ENCODE data around the gene CRYGN. TPM values are rescaled to one million over a fixed set of nuclear protein-coding genes. Genes with fewer than 3 reads are reported as not detected.

Gene CRYGN
- total and polyA plus RNA-seq, 9 of the 15 experiments (the other 6 are each of a cell fraction or from before 2014, with no cell fraction given): not detected

GRCh38 chr7:151405588-151405987 lies 34.4 kb downstream of the CRYGN start:
- FAIRE-seq: no peak
- H3K4me1 ChIP-seq (replicated peaks in 1 of 2; ENCODE audit: control insufficient read depth in 2 of 2, insufficient read depth in 2 of 2, low read length in 2 of 2): peaks cover 27 to 45% of the 10 kb centered on the region in 2 experiments
- in situ Hi-C loops (cut with MboI): no loop called here
- no peaks in the 10 kb centered on the region for H3K36me3 ChIP-seq (ENCODE audit: control insufficient read depth, insufficient read depth, low read length)
- WGBS (ENCODE audit: insufficient coverage, low coverage, missing lambda C conversion rate): 78% methylated on average over 10 of the region's 10 CpGs
- H3K4me3 ChIP-seq: no peak overlapping the region
- H3K27me3 ChIP-seq (ENCODE audit: control insufficient read depth in 2 of 2, insufficient read depth in 2 of 2, low read length in 2 of 2): no peaks in the 10 kb centered on the region
- H3K9ac ChIP-seq (ENCODE audit: insufficient read depth in 1 of 2, low read depth in 2 of 2, low read length in 2 of 2): peak overlapping the region in 1 of 2 experiments; percentile 84; a peak in 2 of 4 replicates
- peak overlapping the region; percentile 83; the same call in 1 of the 3 replicates for H3K27ac ChIP-seq (ENCODE audit: extremely low read depth, low read depth, low read length)
- H4K20me1 ChIP-seq (replicated peaks; ENCODE audit: control insufficient read depth, insufficient read depth, low read length): no peaks in the 10 kb centered on the region
- ChIA-PET POLR2A (interaction anchor here (0.6 kb wide), 1 partner anchor 9 kb away, joined by 4 read pairs; no protein-coding TSS in a partner anchor), CTCF (ENCODE audit: low intra/inter-chr PET ratio) (no interaction called here)
- H3K9me1 ChIP-seq (ENCODE audit: control insufficient read depth, insufficient read depth, low read length): no peaks in the 10 kb centered on the region
- intact Hi-C loops (cut with micrococcal nuclease): no loop called here
- no peaks in the 10 kb centered on the region for H3K79me2 ChIP-seq (ENCODE audit: control insufficient read depth, insufficient read depth, low read length)
- no peak overlapping the region for H3K4me2 ChIP-seq (ENCODE audit: insufficient read depth, low read length)
- H2AFZ ChIP-seq (ENCODE audit: low read depth, low read length): peak overlapping the region; percentile 86
- ATAC-seq: no peak
- H3K9me3 ChIP-seq (replicated peaks; ENCODE audit: control insufficient read depth, insufficient read depth, low read depth, low read length): no peaks in the 10 kb centered on the region; the same call in 1 of the 2 replicates
- TF ChIP-seq POLR2AphosphoS2 (IDR thresholded peaks at IDR 0.05; ENCODE audit: low read length): no peak
- TF ChIP-seq HMBOX1 (IDR thresholded peaks at IDR 0.05): no peak
- no peak for TF ChIP-seq CREB1 (IDR thresholded peaks at IDR 0.05)
- no peak for TF ChIP-seq CREB1 (CRISPR knock-in tag; IDR thresholded peaks at IDR 0.05)
- no peak for TF ChIP-seq PTTG1 (tag; IDR thresholded peaks at IDR 0.05; ENCODE audit: low read depth)
- no peak for TF ChIP-seq HDGF (IDR thresholded peaks at IDR 0.05)
- no peak for TF ChIP-seq SMAD3 (CRISPR knock-in tag; conservative IDR thresholded peaks at IDR 0.05)
- TF ChIP-seq CBX2 (IDR thresholded peaks at IDR 0.05; ENCODE audit: insufficient read depth, low read length, poor library complexity, severe bottlenecking): no peak
- TF ChIP-seq NEUROD1 (IDR thresholded peaks at IDR 0.05; ENCODE audit: borderline replicate concordance, low read depth, low read length, partially characterized antibody): no peak
- TF ChIP-seq DACH1 (IDR thresholded peaks at IDR 0.05; ENCODE audit: partially characterized antibody): no peak
- TF ChIP-seq MAX (CRISPR knock-in tag; IDR thresholded peaks at IDR 0.05): no peak
- TF ChIP-seq NR2C1 (IDR thresholded peaks at IDR 0.05): no peak
- no peak for TF ChIP-seq NR2C1 (tag; IDR thresholded peaks at IDR 0.05)
- TF ChIP-seq ZBTB17 (CRISPR knock-in tag; IDR thresholded peaks at IDR 0.05): no peak
- no peak for TF ChIP-seq KHSRP (IDR thresholded peaks at IDR 0.05)
- no peak for TF ChIP-seq AFF4 (CRISPR knock-in tag; IDR thresholded peaks at IDR 0.05)
- no peak for TF ChIP-seq TRIM24 (IDR thresholded peaks at IDR 0.05)
- DNase-seq (ENCODE audit: extremely low read depth in 1 of 4, low spot score in 3 of 4): no peak
- no TSS peak for BruUV-seq (replicated peaks)
